Measurements from ENCODE around the gene ATP4A. TPM values are rescaled to one million over a fixed set of nuclear protein-coding genes. Genes with fewer than 3 reads are reported as not detected.

Gene ATP4A
- total RNA-seq, 1 donor from 2014 or later, result not detected

- Mint-ChIP-seq H3K9me3 (ENCODE audit: low read depth) (peaks cover 17% of the 10 kb centered on the region), H3K4me3 (ENCODE audit: low read depth) (no peak overlapping the region), H3K36me3 (ENCODE audit: insufficient read depth) (no peaks in the 10 kb centered on the region), H3K27me3 (peaks cover 12% of the 10 kb centered on the region), H3K27ac (no peak overlapping the region), H3K4me1 (ENCODE audit: low read depth) (no peaks in the 10 kb centered on the region)
- TF ChIP-seq CTCF (IDR thresholded peaks at IDR 0.05; ENCODE audit: unreplicated experiment), result no peak
- no peak for DNase-seq (ENCODE audit: low spot score, unreplicated experiment)
Observed at GRCh38 chr19:35578707-35579106, 15.2 kb upstream of the ATP4A start.

GRCh38 chr19:35577918-35578317 lies 14.5 kb upstream of the ATP4A start:
- Mint-ChIP-seq H3K4me1 (ENCODE audit: low read depth) (no peaks in the 10 kb centered on the region), H3K9me3 (ENCODE audit: low read depth) (peaks cover 17% of the 10 kb centered on the region)
- TF ChIP-seq CTCF (IDR thresholded peaks at IDR 0.05; ENCODE audit: unreplicated experiment), result no peak

GRCh38 chr19:35571406-35571965 lies 8.0 kb upstream of the ATP4A start:
- TF ChIP-seq CTCF (IDR thresholded peaks at IDR 0.05; ENCODE audit: unreplicated experiment), result no peak
- Mint-ChIP-seq H3K27me3 (peaks cover 23% of the 10 kb centered on the region), H3K4me3 (ENCODE audit: low read depth) (no peak overlapping the region), H3K27ac (no peak overlapping the region), H3K9me3 (ENCODE audit: low read depth) (peaks cover 11% of the 10 kb centered on the region), H3K36me3 (ENCODE audit: insufficient read depth) (no peaks in the 10 kb centered on the region), H3K4me1 (ENCODE audit: low read depth) (peaks cover 6% of the 10 kb centered on the region)
- DNase-seq (ENCODE audit: low spot score, unreplicated experiment), result no peak

More at GRCh38 chr19:35577918-35578317, 14.5 kb upstream of the ATP4A start:
- no peaks in the 10 kb centered on the region for H3K36me3 Mint-ChIP-seq (ENCODE audit: insufficient read depth)
- H3K27ac Mint-ChIP-seq, result no peak overlapping the region
- H3K4me3 Mint-ChIP-seq (ENCODE audit: low read depth), result no peak overlapping the region
- peaks cover 13% of the 10 kb centered on the region for H3K27me3 Mint-ChIP-seq
- no peak for DNase-seq (ENCODE audit: low spot score, unreplicated experiment)

- no peaks in the 10 kb centered on the region for H3K9me3 Mint-ChIP-seq (ENCODE audit: low read depth)
- peaks cover 26% of the 10 kb centered on the region for H3K27me3 Mint-ChIP-seq
- peaks cover 6% of the 10 kb centered on the region for H3K4me1 Mint-ChIP-seq (ENCODE audit: low read depth)
- DNase-seq (ENCODE audit: low spot score, unreplicated experiment), result no peak
- H3K36me3 Mint-ChIP-seq (ENCODE audit: insufficient read depth), result no peaks in the 10 kb centered on the region
- H3K27ac Mint-ChIP-seq, result no peak overlapping the region
- no peak overlapping the region for H3K4me3 Mint-ChIP-seq (ENCODE audit: low read depth)
- TF ChIP-seq CTCF (IDR thresholded peaks at IDR 0.05; ENCODE audit: unreplicated experiment), result no peak
Observed at GRCh38 chr19:35569281-35569781, 5.9 kb upstream of the ATP4A start.

GRCh38 chr19:35566738-35567137 lies 3.3 kb upstream of the ATP4A start:
- peaks cover 25% of the 10 kb centered on the region for H3K27me3 Mint-ChIP-seq
- H3K36me3 Mint-ChIP-seq (ENCODE audit: insufficient read depth), result no peaks in the 10 kb centered on the region
- DNase-seq (ENCODE audit: low spot score, unreplicated experiment), result no peak
- H3K9me3 Mint-ChIP-seq (ENCODE audit: low read depth), result no peaks in the 10 kb centered on the region
- no peak for TF ChIP-seq CTCF (IDR thresholded peaks at IDR 0.05; ENCODE audit: unreplicated experiment)
- H3K27ac Mint-ChIP-seq, result no peak overlapping the region
- no peak overlapping the region for H3K4me3 Mint-ChIP-seq (ENCODE audit: low read depth)
- H3K4me1 Mint-ChIP-seq (ENCODE audit: low read depth), result peaks cover 6% of the 10 kb centered on the region
